Mesothelial cell of epicardium (in vitro differentiated cells): ENCODE measurements around the gene MAP3K19. TPM values are rescaled to one million over a fixed set of nuclear protein-coding genes. Genes with fewer than 3 reads are reported as not detected.

Experiments
- DNase-seq, 2 experiments: peaks; one replicate each; pipeline ENCODE4 v3.0.0; 2021; ENCODE audit warnings: low spot score in 2 of 2; ENCODE audit not compliant: unreplicated experiment in 2 of 2
- H3K27ac Mint-ChIP-seq: 2 replicates; pipeline ENCODE4 v1.8.0; 2021; ENCODE audit warnings: mixed read lengths
- H3K27me3 Mint-ChIP-seq: 2 replicates; pipeline ENCODE4 v1.8.0; 2021; ENCODE audit warnings: low read depth, mixed read lengths
- H3K36me3 Mint-ChIP-seq: 2 replicates; pipeline ENCODE4 v1.8.0; 2021; ENCODE audit warnings: mixed read lengths
- H3K4me1 Mint-ChIP-seq: 2 replicates; pipeline ENCODE4 v1.8.0; 2021; ENCODE audit warnings: mixed read lengths
- H3K4me3 Mint-ChIP-seq: 2 replicates; pipeline ENCODE4 v1.8.0; 2021; ENCODE audit warnings: mild to moderate bottlenecking, moderate library complexity, mixed read lengths
- H3K9me3 Mint-ChIP-seq: 2 replicates; pipeline ENCODE4 v1.8.0; 2021; ENCODE audit warnings: mixed read lengths
- total RNA-seq: library from RNA; stranded (reverse); gene quantifications from 3 replicates; pipeline ENCODE4 v1.2.1, GENCODE V29; 2021
- TF ChIP-seq, protein P1 (sequence below): fragments of 200-600 bp; sonication (generic); IDR thresholded peaks from one replicate; pipeline ENCODE4 v1.5.0; 2021; ENCODE audit warnings: antibody characterized with exemption; ENCODE audit not compliant: unreplicated experiment

MAP3K19 gene
- total RNA-seq, 1 donor from 2014 or later = not detected

DNA sequence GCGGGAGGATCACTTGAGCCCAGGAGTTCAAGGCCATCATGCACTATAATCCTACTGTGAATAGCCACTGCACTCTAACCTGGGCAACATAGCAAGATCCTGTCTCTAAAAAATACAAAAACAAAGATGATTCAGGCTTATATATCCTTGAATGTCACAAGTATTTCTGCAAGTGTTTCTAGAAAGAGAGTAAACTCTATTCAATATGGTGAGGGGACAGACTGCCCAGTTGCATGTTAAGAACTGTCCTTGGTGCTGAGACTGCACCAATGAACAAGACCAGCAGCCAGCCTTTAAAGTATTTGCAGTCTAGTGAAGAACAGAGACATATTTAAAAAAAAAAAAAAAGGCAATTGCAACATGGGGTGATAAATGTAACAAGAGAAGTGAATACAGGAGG lies 16.4 kb downstream of the MAP3K19 start:
- no peaks in the 10 kb centered on the region for H3K36me3 Mint-ChIP-seq
- no peaks in the 10 kb centered on the region for H3K4me1 Mint-ChIP-seq
- H3K27ac Mint-ChIP-seq = no peak overlapping the region
- DNase-seq = no peak
- no peak overlapping the region for H3K4me3 Mint-ChIP-seq
- TF ChIP-seq, protein P1, sequence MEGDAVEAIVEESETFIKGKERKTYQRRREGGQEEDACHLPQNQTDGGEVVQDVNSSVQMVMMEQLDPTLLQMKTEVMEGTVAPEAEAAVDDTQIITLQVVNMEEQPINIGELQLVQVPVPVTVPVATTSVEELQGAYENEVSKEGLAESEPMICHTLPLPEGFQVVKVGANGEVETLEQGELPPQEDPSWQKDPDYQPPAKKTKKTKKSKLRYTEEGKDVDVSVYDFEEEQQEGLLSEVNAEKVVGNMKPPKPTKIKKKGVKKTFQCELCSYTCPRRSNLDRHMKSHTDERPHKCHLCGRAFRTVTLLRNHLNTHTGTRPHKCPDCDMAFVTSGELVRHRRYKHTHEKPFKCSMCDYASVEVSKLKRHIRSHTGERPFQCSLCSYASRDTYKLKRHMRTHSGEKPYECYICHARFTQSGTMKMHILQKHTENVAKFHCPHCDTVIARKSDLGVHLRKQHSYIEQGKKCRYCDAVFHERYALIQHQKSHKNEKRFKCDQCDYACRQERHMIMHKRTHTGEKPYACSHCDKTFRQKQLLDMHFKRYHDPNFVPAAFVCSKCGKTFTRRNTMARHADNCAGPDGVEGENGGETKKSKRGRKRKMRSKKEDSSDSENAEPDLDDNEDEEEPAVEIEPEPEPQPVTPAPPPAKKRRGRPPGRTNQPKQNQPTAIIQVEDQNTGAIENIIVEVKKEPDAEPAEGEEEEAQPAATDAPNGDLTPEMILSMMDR = no peak
- H3K9me3 Mint-ChIP-seq = peaks cover 15% of the 10 kb centered on the region
- peaks cover under 1% of the 10 kb centered on the region for H3K27me3 Mint-ChIP-seq

DNA sequence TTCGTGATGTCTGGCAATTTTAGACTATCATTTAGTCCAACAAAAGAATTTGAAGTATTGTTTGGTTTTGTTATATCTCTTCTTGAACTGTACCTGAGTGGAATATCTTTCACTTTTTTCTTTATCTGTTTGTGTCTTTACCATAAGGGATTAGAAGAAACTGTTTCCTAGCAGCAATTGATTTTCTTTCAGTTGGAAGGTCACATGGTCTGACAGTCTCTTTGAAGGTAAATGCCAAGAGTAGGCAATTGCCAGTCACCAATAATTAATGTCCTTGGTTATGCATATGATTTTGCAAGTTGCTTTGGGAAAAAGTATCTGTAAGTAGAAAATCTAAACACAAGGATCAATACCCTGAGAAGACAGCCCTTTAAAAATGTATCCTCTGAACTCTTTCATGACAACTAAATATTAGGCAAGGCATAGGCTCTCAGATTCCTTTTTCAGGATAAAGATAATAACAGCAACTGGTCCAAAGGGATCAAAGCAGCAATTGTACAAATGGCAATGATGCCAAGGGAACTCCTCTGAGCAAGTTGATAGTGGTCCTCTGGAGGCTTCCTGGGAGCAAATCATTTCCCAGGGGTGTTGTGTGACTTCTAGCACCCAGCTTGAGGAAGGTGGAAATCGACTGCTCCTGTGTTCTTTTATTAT lies 17.6 kb downstream of the MAP3K19 start:
- H3K27ac Mint-ChIP-seq = no peak overlapping the region
- H3K36me3 Mint-ChIP-seq = no peaks in the 10 kb centered on the region
- peaks cover 3% of the 10 kb centered on the region for H3K27me3 Mint-ChIP-seq
- TF ChIP-seq, protein P1 = no peak
- no peaks in the 10 kb centered on the region for H3K4me1 Mint-ChIP-seq
- DNase-seq = no peak
- H3K4me3 Mint-ChIP-seq = no peak overlapping the region
- peaks cover 11% of the 10 kb centered on the region for H3K9me3 Mint-ChIP-seq

DNA sequence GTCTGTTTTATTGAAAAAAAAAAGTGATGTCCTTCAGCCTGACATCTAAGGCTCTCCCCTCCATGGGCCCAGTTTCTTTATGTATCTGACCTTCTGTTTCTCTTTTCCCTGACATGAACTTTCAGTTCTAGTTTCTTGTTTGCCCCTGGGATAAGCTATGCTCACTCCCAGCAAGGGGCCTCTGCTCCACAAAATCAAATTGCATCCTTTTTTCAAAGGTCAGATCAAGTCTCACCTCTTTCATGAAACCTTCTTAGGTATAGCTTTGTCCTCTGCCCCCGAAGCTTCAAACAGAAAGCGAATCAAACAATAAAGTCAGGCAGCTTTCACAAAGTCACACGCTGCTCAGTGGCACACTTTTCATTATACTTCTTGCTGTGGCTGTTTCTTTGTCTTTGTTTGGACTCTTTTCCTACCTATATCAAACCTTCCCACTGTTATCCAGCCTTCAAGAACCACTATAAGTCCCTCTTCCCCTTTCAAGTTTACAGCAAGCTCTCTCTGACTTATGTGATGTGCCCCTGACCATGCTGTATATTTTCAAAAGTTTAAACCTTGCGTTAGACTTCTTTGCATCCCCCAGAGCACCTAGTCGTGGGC lies 23.3 kb downstream of the MAP3K19 start:
- H3K27ac Mint-ChIP-seq = no peak overlapping the region
- TF ChIP-seq, protein P1 = no peak
- no peaks in the 10 kb centered on the region for H3K9me3 Mint-ChIP-seq
- no peaks in the 10 kb centered on the region for H3K36me3 Mint-ChIP-seq
- no peaks in the 10 kb centered on the region for H3K4me1 Mint-ChIP-seq
- peaks cover 12% of the 10 kb centered on the region for H3K27me3 Mint-ChIP-seq
- H3K4me3 Mint-ChIP-seq = no peak overlapping the region
- no peak for DNase-seq

DNA sequence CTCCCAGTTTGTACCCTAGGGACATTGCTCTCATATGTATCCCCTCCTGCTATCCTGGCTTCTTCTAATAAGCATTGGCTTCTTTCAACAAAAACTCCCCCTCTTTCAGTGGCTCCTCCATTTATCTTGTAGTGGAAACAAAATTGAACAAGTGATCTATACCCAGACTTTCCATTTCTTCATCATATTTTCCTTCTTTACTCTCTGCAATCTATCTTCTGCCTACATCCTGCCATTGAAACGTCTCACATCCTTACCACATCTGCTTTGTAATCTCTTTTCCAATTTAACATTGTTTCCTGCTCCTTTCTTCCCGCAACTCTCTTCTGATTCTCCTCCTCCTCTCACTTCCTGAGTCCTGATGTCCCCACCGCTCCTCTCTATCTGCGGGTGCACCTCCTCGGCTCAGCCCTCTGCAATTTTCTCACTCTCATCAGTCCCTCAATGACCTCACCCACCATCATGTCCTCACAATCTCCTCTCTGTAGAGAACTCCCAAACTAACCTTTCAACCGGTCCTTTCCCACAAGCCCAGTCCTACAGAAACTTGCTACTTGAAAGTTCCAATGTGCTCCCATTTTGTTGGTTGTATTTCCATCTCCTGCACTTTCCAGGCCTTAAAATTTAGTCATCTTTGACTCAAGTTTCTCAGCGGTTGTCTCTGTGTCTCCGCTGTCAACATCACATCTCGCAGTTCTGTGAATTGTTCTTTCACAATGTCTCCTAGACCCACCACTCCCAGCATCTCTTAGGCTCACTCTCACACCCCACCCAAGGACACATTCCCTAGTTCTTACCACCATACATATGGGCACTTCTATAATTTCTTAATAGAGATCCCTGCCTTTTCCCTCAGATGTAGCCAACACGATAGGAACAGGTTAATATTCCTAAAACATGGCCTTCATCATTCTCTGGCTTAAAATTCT lies 24.0 kb downstream of the MAP3K19 start:
- TF ChIP-seq, protein P1 = no peak
- H3K9me3 Mint-ChIP-seq = no peaks in the 10 kb centered on the region

DNA sequence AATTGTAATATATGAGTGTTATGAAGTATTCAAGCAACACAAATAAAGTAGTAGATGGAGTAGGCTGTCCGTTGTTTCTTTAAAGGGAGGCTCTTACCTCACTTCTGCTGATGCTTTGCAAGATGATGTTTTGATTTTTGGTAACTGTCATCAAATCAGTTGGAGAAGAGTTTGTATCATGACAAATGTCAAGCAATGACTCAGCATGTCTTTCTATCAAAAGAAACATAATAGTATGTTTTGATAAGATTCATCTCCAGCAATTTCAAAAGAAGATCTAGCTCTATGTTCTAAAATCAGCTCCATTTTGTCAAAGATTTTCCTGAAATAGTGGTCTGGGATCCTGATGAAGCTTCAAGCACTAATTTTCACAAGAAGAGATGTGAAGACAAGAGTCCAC lies 25.6 kb downstream of the MAP3K19 start:
- no peak overlapping the region for H3K27ac Mint-ChIP-seq
- H3K36me3 Mint-ChIP-seq = no peaks in the 10 kb centered on the region
- no peak for DNase-seq
- H3K4me1 Mint-ChIP-seq = no peaks in the 10 kb centered on the region
- peaks cover 4% of the 10 kb centered on the region for H3K9me3 Mint-ChIP-seq
- peaks cover 12% of the 10 kb centered on the region for H3K27me3 Mint-ChIP-seq
- no peak overlapping the region for H3K4me3 Mint-ChIP-seq
- TF ChIP-seq, protein P1 = no peak

More for the DNA sequence above, 24.0 kb downstream of the MAP3K19 start:
- Mint-ChIP-seq H3K4me1 (no peaks in the 10 kb centered on the region), H3K27ac (no peak overlapping the region), H3K4me3 (no peak overlapping the region), H3K27me3 (peaks cover 12% of the 10 kb centered on the region), H3K36me3 (no peaks in the 10 kb centered on the region)
- no peak for DNase-seq
